ENCODE measurements around the gene HOMER1. TPM values are rescaled to one million over a fixed set of nuclear protein-coding genes. Genes with fewer than 3 reads are reported as not detected.

HOMER1 gene
- total RNA-seq, 4 donors from 2014 or later, result 4.9 to 10.6 (median 8.2) TPM

GRCh38 chr5:79491690-79492317, 22.1 kb downstream of the HOMER1 start:
- no peaks in the 10 kb centered on the region for H3K9me3 ChIP-seq
- no peaks in the 10 kb centered on the region for H3K36me3 ChIP-seq
- no peak overlapping the region for H3K27ac ChIP-seq
- TF ChIP-seq CTCF (IDR thresholded peaks at IDR 0.05) (no peak), POLR2A (IDR thresholded peaks at IDR 0.05) (no peak)
- intact Hi-C loops (cut with DNase I), result no loop called here
- H3K4me3 ChIP-seq, result no peak overlapping the region
- no peak for DNase-seq
- no peaks in the 10 kb centered on the region for H3K27me3 ChIP-seq
- H3K4me1 ChIP-seq, result no peaks in the 10 kb centered on the region

- no peaks in the 10 kb centered on the region for H3K36me3 ChIP-seq
- TF ChIP-seq CTCF (IDR thresholded peaks at IDR 0.05), result no peak
- no peak for TF ChIP-seq POLR2A (IDR thresholded peaks at IDR 0.05)
- no peaks in the 10 kb centered on the region for H3K27me3 ChIP-seq
- H3K27ac ChIP-seq, result no peak overlapping the region
- DNase-seq, result no peak
- no peak overlapping the region for H3K4me3 ChIP-seq
- H3K4me1 ChIP-seq, result no peaks in the 10 kb centered on the region
- intact Hi-C loops (cut with DNase I), result no loop called here
- H3K9me3 ChIP-seq, result no peaks in the 10 kb centered on the region
Observed at GRCh38 chr5:79490323-79490936, 23.5 kb downstream of the HOMER1 start.

- no peak for DNase-seq
- Histone ChIP-seq H3K36me3 (no peaks in the 10 kb centered on the region), H3K27me3 (no peaks in the 10 kb centered on the region), H3K27ac (no peak overlapping the region), H3K4me1 (no peaks in the 10 kb centered on the region), H3K4me3 (no peak overlapping the region), H3K9me3 (no peaks in the 10 kb centered on the region)
- 70 to 78% methylated on average over 1 of the region's 1 CpG for WGBS, 2 donors
- no peak for TF ChIP-seq CTCF (IDR thresholded peaks at IDR 0.05)
- TF ChIP-seq POLR2A (IDR thresholded peaks at IDR 0.05), result no peak
- intact Hi-C loops (cut with DNase I), result no loop called here
Observed at GRCh38 chr5:79489773-79490172, 24.2 kb downstream of the HOMER1 start.

GRCh38 chr5:79488775-79489174, 25.2 kb downstream of the HOMER1 start:
- H3K36me3 ChIP-seq, result no peaks in the 10 kb centered on the region
- TF ChIP-seq POLR2A (IDR thresholded peaks at IDR 0.05) (no peak), CTCF (IDR thresholded peaks at IDR 0.05) (no peak)
- H3K4me3 ChIP-seq, result no peak overlapping the region
- DNase-seq, result no peak
- H3K9me3 ChIP-seq, result no peaks in the 10 kb centered on the region
- H3K27me3 ChIP-seq, result no peaks in the 10 kb centered on the region
- no peaks in the 10 kb centered on the region for H3K4me1 ChIP-seq
- H3K27ac ChIP-seq, result no peak overlapping the region
- intact Hi-C loops (cut with DNase I), result no loop called here

- no peaks in the 10 kb centered on the region for H3K36me3 ChIP-seq
- no peaks in the 10 kb centered on the region for H3K4me1 ChIP-seq
- DNase-seq, result no peak
- H3K4me3 ChIP-seq, result no peak overlapping the region
- no peaks in the 10 kb centered on the region for H3K9me3 ChIP-seq
- TF ChIP-seq POLR2A (IDR thresholded peaks at IDR 0.05) (no peak), CTCF (IDR thresholded peaks at IDR 0.05) (no peak)
- 70 to 78% methylated on average over 3 of the region's 3 CpGs for WGBS, 2 donors
- intact Hi-C loops (cut with DNase I), result no loop called here
- H3K27me3 ChIP-seq, result no peaks in the 10 kb centered on the region
- no peak overlapping the region for H3K27ac ChIP-seq
Observed at GRCh38 chr5:79488058-79488457, 25.9 kb downstream of the HOMER1 start.

Data from esophagus squamous epithelium (tissue), 5 donors.